Skeletal muscle satellite cell (primary cell): ENCODE data around the gene MAK.
"Not testable (repeated sequence)": the region's sequence is repeated elsewhere in the genome, so short reads cannot be mapped to it uniquely, and the experiment has no call there.

Experiments used
- H3K27me3 ChIP-seq: 2 replicates; pipeline ENCODE4 v1.7.0; 2013; ENCODE audit warnings: low read length; ENCODE audit not compliant: control insufficient read depth, insufficient read depth
- H3K36me3 ChIP-seq: 2 replicates; pipeline ENCODE4 v1.7.0; 2013; ENCODE audit warnings: mild to moderate bottlenecking, control low read depth, low read length; ENCODE audit not compliant: insufficient read depth
- H3K4me1 ChIP-seq: 2 replicates; pipeline ENCODE4 v1.7.0; 2013; ENCODE audit warnings: low read length; ENCODE audit not compliant: control insufficient read depth, insufficient read depth
- H3K4me2 ChIP-seq: 2 replicates; pipeline ENCODE4 v1.7.0; 2013; ENCODE audit warnings: mild to moderate bottlenecking, low read length
- H3K4me3 ChIP-seq: 2 replicates; pipeline ENCODE4 v1.7.0; 2013; ENCODE audit warnings: low read length
- H3K9ac ChIP-seq: 2 replicates; pipeline ENCODE4 v1.7.0; 2013; ENCODE audit warnings: mild to moderate bottlenecking, low read depth, low read length, moderate library complexity
- H3K9me3 ChIP-seq: replicated peaks from 2 replicates; pipeline ENCODE4 v1.7.0; 2013; ENCODE audit warnings: mild to moderate bottlenecking, control low read depth, low read length

MAK gene

GRCh38 chr6:10769419-10769818 lies 68.9 kb downstream of the MAK start:
- H3K27me3 ChIP-seq = no peaks in the 10 kb centered on the region
- H3K9ac ChIP-seq = no peak overlapping the region
- H3K4me2 ChIP-seq = no peak overlapping the region
- H3K36me3 ChIP-seq = peaks cover 8% of the 10 kb centered on the region
- H3K4me3 ChIP-seq = no peak overlapping the region
- H3K9me3 ChIP-seq = no peaks in the 10 kb centered on the region
- no peaks in the 10 kb centered on the region for H3K4me1 ChIP-seq

GRCh38 chr6:10763006-10763405 lies 75.3 kb downstream of the MAK start:
- Histone ChIP-seq H3K27me3 (no peaks in the 10 kb centered on the region), H3K4me3 (no peak overlapping the region), H3K36me3 (peaks cover 7% of the 10 kb centered on the region), H3K9ac (no peak overlapping the region), H3K4me1 (peaks cover 23% of the 10 kb centered on the region), H3K9me3 (no peaks in the 10 kb centered on the region), H3K4me2 (no peak overlapping the region)

- Histone ChIP-seq H3K4me1 (peaks cover 23% of the 10 kb centered on the region), H3K4me3 (no peak overlapping the region), H3K4me2 (peak overlapping the region; percentile 21), H3K9ac (no peak overlapping the region), H3K27me3 (no peaks in the 10 kb centered on the region), H3K36me3 (peaks cover 16% of the 10 kb centered on the region), H3K9me3 (no peaks in the 10 kb centered on the region)
Observed at GRCh38 chr6:10759884-10760329, 78.4 kb downstream of the MAK start.

GRCh38 chr6:10759312-10759839 lies 79.0 kb downstream of the MAK start:
- Histone ChIP-seq H3K9ac (no peak overlapping the region), H3K4me1 (peaks cover 23% of the 10 kb centered on the region), H3K4me3 (no peak overlapping the region), H3K4me2 (peak overlapping the region; percentile 21), H3K27me3 (no peaks in the 10 kb centered on the region), H3K9me3 (no peaks in the 10 kb centered on the region), H3K36me3 (peaks cover 18% of the 10 kb centered on the region)

GRCh38 chr6:10756085-10756484 lies 82.3 kb downstream of the MAK start:
- Histone ChIP-seq H3K4me3 (no peak overlapping the region), H3K4me1 (peaks cover 17% of the 10 kb centered on the region), H3K4me2 (no peak overlapping the region), H3K9ac (no peak overlapping the region), H3K36me3 (peaks cover 37% of the 10 kb centered on the region), H3K27me3 (no peaks in the 10 kb centered on the region), H3K9me3 (no peaks in the 10 kb centered on the region)

- H3K4me3 ChIP-seq, H3K9ac ChIP-seq, H3K9me3 ChIP-seq, H3K27me3 ChIP-seq, H3K4me2 ChIP-seq: not testable (repeated sequence)
- Histone ChIP-seq H3K4me1 (peaks cover 15% of the 10 kb centered on the region), H3K36me3 (peaks cover 41% of the 10 kb centered on the region)
Observed at GRCh38 chr6:10751757-10752156, 86.6 kb downstream of the MAK start.

- H3K9ac ChIP-seq, H3K9me3 ChIP-seq, H3K4me3 ChIP-seq, H3K27me3 ChIP-seq, H3K4me2 ChIP-seq: not testable (repeated sequence)
- peaks cover 39% of the 10 kb centered on the region for H3K36me3 ChIP-seq
- peaks cover 17% of the 10 kb centered on the region for H3K4me1 ChIP-seq
Observed at GRCh38 chr6:10750568-10750967, 87.8 kb downstream of the MAK start.

GRCh38 chr6:10749734-10750133 lies 88.6 kb downstream of the MAK start:
- no peak overlapping the region for H3K4me3 ChIP-seq
- no peak overlapping the region for H3K9ac ChIP-seq
- H3K9me3 ChIP-seq = no peaks in the 10 kb centered on the region
- H3K4me1 ChIP-seq = peaks cover 17% of the 10 kb centered on the region
- no peak overlapping the region for H3K4me2 ChIP-seq
- no peaks in the 10 kb centered on the region for H3K27me3 ChIP-seq
- H3K36me3 ChIP-seq = peaks cover 34% of the 10 kb centered on the region

GRCh38 chr6:10747251-10747972 lies 90.9 kb downstream of the MAK start, which contains the start of gene TMEM14B:
Gene TMEM14B (plus strand): TSS chr6:10747805. CDS start chr6:10749246, 1,441 bp downstream.
- H3K27me3 ChIP-seq = no peaks in the 10 kb centered on the region
- no peaks in the 10 kb centered on the region for H3K9me3 ChIP-seq
- peaks cover 17% of the 10 kb centered on the region for H3K4me1 ChIP-seq
- H3K9ac ChIP-seq = peak within 1 kb of the TSS; percentile 87
- peaks cover 19% of the 10 kb centered on the region for H3K36me3 ChIP-seq
- H3K4me2 ChIP-seq = peak within 1 kb of the TSS; percentile 80
- peak within 1 kb of the TSS; percentile 79 for H3K4me3 ChIP-seq

GRCh38 chr6:10746915-10747250 lies 91.5 kb downstream of the MAK start:
- Histone ChIP-seq H3K4me1 (peaks cover 17% of the 10 kb centered on the region), H3K36me3 (peaks cover 19% of the 10 kb centered on the region), H3K4me3 (peak overlapping the region; percentile 79), H3K4me2 (peak overlapping the region; percentile 80), H3K27me3 (no peaks in the 10 kb centered on the region), H3K9ac (peak overlapping the region; percentile 87), H3K9me3 (no peaks in the 10 kb centered on the region)

GRCh38 chr6:10745116-10745515 lies 93.2 kb downstream of the MAK start:
- H3K4me1 ChIP-seq = peaks cover 17% of the 10 kb centered on the region
- no peak overlapping the region for H3K4me3 ChIP-seq
- no peaks in the 10 kb centered on the region for H3K9me3 ChIP-seq
- H3K9ac ChIP-seq = no peak overlapping the region
- H3K4me2 ChIP-seq = no peak overlapping the region
- H3K36me3 ChIP-seq = peaks cover 10% of the 10 kb centered on the region
- H3K27me3 ChIP-seq = no peaks in the 10 kb centered on the region

GRCh38 chr6:10743515-10743914 lies 94.8 kb downstream of the MAK start:
- no peak overlapping the region for H3K4me2 ChIP-seq
- no peak overlapping the region for H3K9ac ChIP-seq
- H3K27me3 ChIP-seq = no peaks in the 10 kb centered on the region
- H3K4me1 ChIP-seq = peaks cover 10% of the 10 kb centered on the region
- no peak overlapping the region for H3K4me3 ChIP-seq
- H3K9me3 ChIP-seq = no peaks in the 10 kb centered on the region
- H3K36me3 ChIP-seq = peaks cover 2% of the 10 kb centered on the region
